ENCODE results near the gene FBH1.

Gene FBH1

GRCh38 chr10:5981529-5981928 lies 91.5 kb downstream of the FBH1 start:
- DNase-seq (ENCODE audit: low spot score), result no peak

- no peak for DNase-seq (ENCODE audit: low spot score)
Observed at GRCh38 chr10:5983774-5984173, 93.7 kb downstream of the FBH1 start.

- no peak for DNase-seq (ENCODE audit: low spot score)
Observed at GRCh38 chr10:5985029-5985428, 95.0 kb downstream of the FBH1 start.

Data from globus pallidus (tissue), 1 donor.